ENCODE data around the gene CFAP141.

The CFAP141 gene

DNA sequence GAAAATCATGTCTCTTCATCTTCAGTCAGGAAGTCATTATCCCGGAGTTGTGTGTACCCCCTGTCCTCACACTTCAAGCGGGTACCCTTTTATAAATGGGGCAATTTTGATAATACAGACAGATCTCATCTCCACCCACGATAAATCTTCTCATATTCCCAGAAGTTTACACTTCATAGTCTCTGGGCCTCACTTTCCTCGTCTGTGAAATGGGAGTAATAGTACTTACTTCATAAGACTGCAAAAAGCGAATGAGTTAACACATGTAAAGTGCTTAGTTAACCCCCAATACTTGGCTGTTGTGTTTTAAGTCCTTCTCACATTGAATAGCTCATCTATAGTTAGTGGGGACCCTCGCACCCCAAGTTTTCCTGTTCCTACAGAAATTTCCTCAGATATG, 52.1 kb downstream of the CFAP141 start:
- DNase-seq (ENCODE audit: extremely low spot score): no peak
- POLR2A ChIA-PET: interaction anchor here (1.1 kb wide), 1 partner anchor 164 kb away, joined by 3 read pairs; the partner anchor contains the start of gene RPS27
- TF ChIP-seq FOXK2 (IDR thresholded peaks at IDR 0.05): no peak
- TF ChIP-seq FOXM1 (IDR thresholded peaks at IDR 0.05; ENCODE audit: borderline replicate concordance): no peak
- TF ChIP-seq, protein P1, sequence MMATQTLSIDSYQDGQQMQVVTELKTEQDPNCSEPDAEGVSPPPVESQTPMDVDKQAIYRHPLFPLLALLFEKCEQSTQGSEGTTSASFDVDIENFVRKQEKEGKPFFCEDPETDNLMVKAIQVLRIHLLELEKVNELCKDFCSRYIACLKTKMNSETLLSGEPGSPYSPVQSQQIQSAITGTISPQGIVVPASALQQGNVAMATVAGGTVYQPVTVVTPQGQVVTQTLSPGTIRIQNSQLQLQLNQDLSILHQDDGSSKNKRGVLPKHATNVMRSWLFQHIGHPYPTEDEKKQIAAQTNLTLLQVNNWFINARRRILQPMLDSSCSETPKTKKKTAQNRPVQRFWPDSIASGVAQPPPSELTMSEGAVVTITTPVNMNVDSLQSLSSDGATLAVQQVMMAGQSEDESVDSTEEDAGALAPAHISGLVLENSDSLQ (IDR thresholded peaks at IDR 0.05): no peak
- TF ChIP-seq LEF1 (IDR thresholded peaks at IDR 0.05; ENCODE audit: borderline replicate concordance): no peak
- TF ChIP-seq SUZ12 (IDR thresholded peaks at IDR 0.05): no peak
- TF ChIP-seq TARDBP (IDR thresholded peaks at IDR 0.05): no peak
- TF ChIP-seq ZNF384 (IDR thresholded peaks at IDR 0.05): no peak
- TF ChIP-seq FOXA1 (IDR thresholded peaks at IDR 0.05): no peak
- TF ChIP-seq L3MBTL2 (conservative IDR thresholded peaks at IDR 0.05): no peak
- no peak for TF ChIP-seq ELF4 (IDR thresholded peaks at IDR 0.05)
- CTCF ChIA-PET: no interaction called here

DNA sequence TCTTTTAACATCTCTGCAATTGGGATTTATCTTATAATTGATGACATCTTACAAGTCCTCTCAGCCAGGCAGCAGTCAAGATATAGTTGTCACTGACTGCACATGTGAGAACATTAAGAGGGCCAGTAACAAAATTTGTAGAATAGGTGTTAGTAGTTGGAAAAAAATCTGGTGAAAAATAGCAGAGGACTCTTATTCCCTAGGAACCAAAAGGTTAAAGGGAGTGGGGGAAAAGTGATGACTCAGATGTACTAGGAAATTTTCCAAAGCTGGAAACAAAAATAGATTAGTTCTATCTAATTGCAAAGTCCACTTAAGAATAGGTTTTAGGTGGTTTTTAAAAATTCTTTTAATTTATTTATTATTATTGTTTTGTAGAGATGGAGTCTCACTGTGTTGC, 54.8 kb downstream of the CFAP141 start:
- TF ChIP-seq ELF4 (IDR thresholded peaks at IDR 0.05): no peak
- TF ChIP-seq FOXA1 (IDR thresholded peaks at IDR 0.05): no peak
- no peak for TF ChIP-seq SUZ12 (IDR thresholded peaks at IDR 0.05)
- TF ChIP-seq HDGF (IDR thresholded peaks at IDR 0.05; ENCODE audit: borderline replicate concordance): no peak
- TF ChIP-seq L3MBTL2 (conservative IDR thresholded peaks at IDR 0.05): no peak
- no peak for TF ChIP-seq FOXK2 (IDR thresholded peaks at IDR 0.05)
- TF ChIP-seq SP1 (IDR thresholded peaks at IDR 0.05): no peak
- TF ChIP-seq NFRKB (IDR thresholded peaks at IDR 0.05): no peak
- no peak for TF ChIP-seq FOXM1 (IDR thresholded peaks at IDR 0.05; ENCODE audit: borderline replicate concordance)
- no peak for TF ChIP-seq LEF1 (IDR thresholded peaks at IDR 0.05; ENCODE audit: borderline replicate concordance)
- no peak for TF ChIP-seq BHLHE40 (IDR thresholded peaks at IDR 0.05; ENCODE audit: borderline replicate concordance)
- TF ChIP-seq ARNT (IDR thresholded peaks at IDR 0.05): no peak
- TF ChIP-seq CTBP1 (IDR thresholded peaks at IDR 0.05; ENCODE audit: borderline replicate concordance): no peak
- TF ChIP-seq TARDBP (IDR thresholded peaks at IDR 0.05): no peak
- TF ChIP-seq, protein P1 (IDR thresholded peaks at IDR 0.05): no peak
- no peak for TF ChIP-seq ZNF384 (IDR thresholded peaks at IDR 0.05)
- ChIA-PET POLR2A (no interaction called here), CTCF (no interaction called here)
- DNase-seq (ENCODE audit: extremely low spot score): no peak

Measured in HEK293T (cell line).